Measurements from ENCODE around the gene TTC31. TPM values are rescaled to one million over a fixed set of nuclear protein-coding genes. Genes with fewer than 3 reads are reported as not detected.
"Not testable (repeated sequence)": the region's sequence is repeated elsewhere in the genome, so short reads cannot be mapped to it uniquely, and the experiment has no call there.

Gene TTC31
- total RNA-seq, 4 donors from 2014 or later = 16.5 to 27.2 (median 19.5) TPM

- Histone ChIP-seq H3K36me3 (peaks cover 0 to 25% of the 10 kb centered on the region in 2 donors), H3K4me1 (peaks cover 5 to 50% (median 35%) of the 10 kb centered on the region in 3 donors)
- H3K9me3 ChIP-seq, H3K4me3 ChIP-seq, ATAC-seq, H3K27ac ChIP-seq, H3K27me3 ChIP-seq: not testable (repeated sequence)
- 82 to 100% methylated on average over 1 to 10 of the region's 13 CpGs for WGBS, 2 donors (ENCODE audit: low coverage in 1 of 2)
- TF ChIP-seq POLR2AphosphoS5 (IDR thresholded peaks at IDR 0.05) = peak; percentile 2
Observed at GRCh38 chr2:74459503-74460118, 23.3 kb upstream of the TTC31 start.

- peaks cover 0 to 25% of the 10 kb centered on the region in 2 donors for H3K36me3 ChIP-seq
- H3K9me3 ChIP-seq, H3K4me3 ChIP-seq, ATAC-seq, H3K27ac ChIP-seq, H3K27me3 ChIP-seq: not testable (repeated sequence)
- H3K4me1 ChIP-seq = peaks cover 5 to 50% (median 35%) of the 10 kb centered on the region in 3 donors
- 69% methylated on average over 4 of the region's 10 CpGs; no CpG with 5 or more reads in 1 of the 2 donors for WGBS, 2 donors (ENCODE audit: low coverage in 1 of 2)
Observed at GRCh38 chr2:74460187-74460586, 22.7 kb upstream of the TTC31 start.

DNA sequence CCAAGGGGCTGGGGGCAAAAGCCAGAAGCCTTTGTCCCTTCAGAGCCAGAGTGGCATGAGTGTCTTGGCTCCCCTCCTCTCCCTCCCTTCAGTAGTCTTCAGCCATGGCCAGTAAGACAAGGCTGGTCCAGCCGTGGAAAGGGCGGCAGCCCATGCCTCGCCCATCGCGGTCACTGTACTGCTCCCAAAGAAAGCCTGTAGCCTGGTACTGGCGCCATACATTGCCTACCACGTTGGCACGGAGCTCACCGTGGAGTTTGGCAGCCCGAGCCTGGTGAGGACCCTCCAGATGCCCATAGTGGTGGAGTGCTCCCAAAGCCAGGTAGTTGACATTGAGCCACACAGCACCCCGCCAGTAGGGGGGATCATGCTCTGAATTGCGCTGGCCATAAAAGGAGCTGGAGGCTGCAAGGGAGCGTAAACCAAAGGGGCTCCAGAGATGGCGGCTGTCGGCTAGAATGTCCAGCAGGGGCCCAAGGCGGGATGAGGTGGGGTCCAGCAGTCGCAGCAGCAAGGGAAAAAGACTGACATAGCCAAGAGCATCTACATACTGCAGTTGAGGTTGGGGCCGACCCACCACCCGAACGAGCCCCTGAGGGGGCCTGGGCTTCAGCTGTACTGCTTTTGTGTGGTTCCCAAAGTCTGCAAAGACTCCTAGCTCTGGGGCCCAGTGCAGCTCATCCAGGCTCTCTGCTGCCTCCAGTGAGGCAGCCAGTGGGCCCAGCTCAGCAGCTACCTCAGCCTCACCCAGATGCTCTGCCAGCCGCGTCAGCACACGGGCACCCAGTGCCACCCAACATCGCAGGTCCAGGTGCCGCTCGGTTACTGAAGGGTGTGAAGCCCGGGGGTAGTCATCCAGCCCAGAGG is 21.5 kb upstream of the TTC31 start:
- ATAC-seq = no peak
- WGBS, 2 donors (ENCODE audit: low coverage in 1 of 2) = 85 to 92% methylated on average over 4 to 8 of the region's 27 CpGs
- Histone ChIP-seq H3K36me3 (peaks cover 0 to 25% of the 10 kb centered on the region in 2 donors), H3K27ac (no peak overlapping the region), H3K27me3 (no peaks in the 10 kb centered on the region), H3K9me3 (no peaks in the 10 kb centered on the region), H3K4me3 (no peak overlapping the region), H3K4me1 (peaks cover 2 to 46% (median 25%) of the 10 kb centered on the region in 3 donors)
- TF ChIP-seq EP300 (IDR thresholded peaks at IDR 0.05) (no peak), POLR2AphosphoS5 (IDR thresholded peaks at IDR 0.05) (no peak), POLR2A (IDR thresholded peaks at IDR 0.05) (no peak), CTCF (IDR thresholded peaks at IDR 0.05) (no peak)

- H3K4me3 ChIP-seq = no peak overlapping the region
Observed at GRCh38 chr2:74462054-74462785, 20.7 kb upstream of the TTC31 start.

DNA sequence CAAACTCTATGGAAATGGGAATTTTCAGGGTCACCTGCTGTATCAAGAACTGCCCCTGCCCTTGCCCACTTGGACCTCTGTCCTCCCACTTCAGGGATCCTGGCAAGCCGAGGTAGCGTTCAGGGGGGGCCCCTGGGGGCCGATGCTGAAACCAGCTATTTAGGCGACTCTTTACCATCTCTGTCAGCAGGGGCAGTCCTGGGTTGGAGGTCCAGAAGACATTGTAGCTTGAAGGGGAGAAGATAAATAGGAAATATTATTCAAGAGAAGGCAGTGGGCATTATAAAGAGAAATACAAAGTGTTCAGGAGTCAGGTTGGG is 20.1 kb upstream of the TTC31 start:
- 100% methylated on average over 1 of the region's 4 CpGs; no CpG with 5 or more reads in 1 of the 2 donors for WGBS, 2 donors (ENCODE audit: low coverage in 1 of 2)
- Histone ChIP-seq H3K4me1 (peaks cover 2 to 35% (median 17%) of the 10 kb centered on the region in 3 donors), H3K27me3 (no peaks in the 10 kb centered on the region), H3K9me3 (no peaks in the 10 kb centered on the region), H3K36me3 (peaks cover 0 to 25% of the 10 kb centered on the region in 2 donors), H3K27ac (no peak overlapping the region), H3K4me3 (no peak overlapping the region)
- ATAC-seq = no peak
- no peak for TF ChIP-seq POLR2AphosphoS5 (IDR thresholded peaks at IDR 0.05)
- no peak for TF ChIP-seq EP300 (IDR thresholded peaks at IDR 0.05)
- no peak for TF ChIP-seq POLR2A (IDR thresholded peaks at IDR 0.05)
- no peak for TF ChIP-seq CTCF (IDR thresholded peaks at IDR 0.05)

More at GRCh38 chr2:74462054-74462785, 20.7 kb upstream of the TTC31 start:
- TF ChIP-seq CTCF (IDR thresholded peaks at IDR 0.05) = no peak
- no peak for TF ChIP-seq POLR2AphosphoS5 (IDR thresholded peaks at IDR 0.05)
- Histone ChIP-seq H3K27me3 (no peaks in the 10 kb centered on the region), H3K27ac (no peak overlapping the region), H3K9me3 (no peaks in the 10 kb centered on the region), H3K4me1 (peaks cover 2 to 40% (median 18%) of the 10 kb centered on the region in 3 donors), H3K36me3 (peaks cover 0 to 25% of the 10 kb centered on the region in 2 donors)
- ATAC-seq = no peak
- 40 to 84% methylated on average over 1 to 5 of the region's 20 CpGs for WGBS, 2 donors (ENCODE audit: low coverage in 1 of 2)

Measured in gastroesophageal sphincter (tissue), 4 donors.